HG02981 (cell line): ENCODE measurements around the gene PCDHGB1.
"Not testable (repeated sequence)": the region's sequence is repeated elsewhere in the genome, so short reads cannot be mapped to it uniquely, and the experiment has no call there.

Experiments used
- ATAC-seq: cut with Tn5 transposase; IDR thresholded peaks from one replicate; pipeline ENCODE4 v1.9.1; 2021; ENCODE audit warnings: mild to moderate bottlenecking, moderate library complexity; ENCODE audit not compliant: unreplicated experiment

The PCDHGB1 gene

DNA sequence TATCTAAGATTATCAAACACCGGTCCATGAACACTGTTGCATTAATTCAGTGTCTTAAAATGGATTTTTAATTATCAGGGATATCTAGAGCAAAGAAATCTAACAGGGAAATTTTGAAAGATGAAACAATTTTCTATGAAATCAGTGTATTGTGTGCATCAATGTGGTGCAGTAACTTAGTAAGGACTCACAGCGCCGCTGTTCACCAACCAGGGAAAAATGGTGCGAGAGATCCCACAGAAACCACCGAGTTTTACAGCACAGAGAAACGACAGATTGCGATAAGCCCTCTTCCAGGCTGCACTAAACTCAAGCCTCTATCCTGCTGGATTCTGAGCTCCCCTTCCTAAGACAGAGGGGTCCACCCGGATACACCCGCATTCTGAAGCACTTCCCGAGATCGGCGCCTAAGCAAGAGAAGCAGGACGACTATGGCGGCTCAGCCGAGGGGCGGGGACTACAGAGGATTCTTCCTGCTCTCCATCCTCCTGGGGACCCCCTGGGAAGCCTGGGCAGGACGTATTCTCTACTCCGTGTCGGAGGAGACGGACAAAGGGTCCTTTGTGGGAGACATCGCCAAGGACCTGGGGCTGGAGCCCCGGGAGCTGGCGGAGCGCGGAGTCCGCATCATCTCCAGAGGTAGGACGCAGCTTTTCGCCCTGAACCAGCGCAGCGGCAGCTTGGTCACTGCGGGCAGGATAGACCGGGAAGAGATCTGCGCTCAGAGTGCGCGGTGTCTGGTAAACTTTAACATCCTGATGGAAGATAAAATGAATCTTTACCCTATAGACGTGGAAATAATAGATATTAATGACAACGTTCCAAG, 32.8 kb downstream of the PCDHGB1 start, which contains the start of gene PCDHGA7:
TSS of gene PCDHGA7 (plus strand) at position 274 of the 826 bp plus-strand sequence. CDS start at position 432, 158 bp downstream.
- ATAC-seq: no peak

GRCh38 chr5:141383345-141383744, 33.4 kb downstream of the PCDHGB1 start:
- ATAC-seq: no peak

DNA sequence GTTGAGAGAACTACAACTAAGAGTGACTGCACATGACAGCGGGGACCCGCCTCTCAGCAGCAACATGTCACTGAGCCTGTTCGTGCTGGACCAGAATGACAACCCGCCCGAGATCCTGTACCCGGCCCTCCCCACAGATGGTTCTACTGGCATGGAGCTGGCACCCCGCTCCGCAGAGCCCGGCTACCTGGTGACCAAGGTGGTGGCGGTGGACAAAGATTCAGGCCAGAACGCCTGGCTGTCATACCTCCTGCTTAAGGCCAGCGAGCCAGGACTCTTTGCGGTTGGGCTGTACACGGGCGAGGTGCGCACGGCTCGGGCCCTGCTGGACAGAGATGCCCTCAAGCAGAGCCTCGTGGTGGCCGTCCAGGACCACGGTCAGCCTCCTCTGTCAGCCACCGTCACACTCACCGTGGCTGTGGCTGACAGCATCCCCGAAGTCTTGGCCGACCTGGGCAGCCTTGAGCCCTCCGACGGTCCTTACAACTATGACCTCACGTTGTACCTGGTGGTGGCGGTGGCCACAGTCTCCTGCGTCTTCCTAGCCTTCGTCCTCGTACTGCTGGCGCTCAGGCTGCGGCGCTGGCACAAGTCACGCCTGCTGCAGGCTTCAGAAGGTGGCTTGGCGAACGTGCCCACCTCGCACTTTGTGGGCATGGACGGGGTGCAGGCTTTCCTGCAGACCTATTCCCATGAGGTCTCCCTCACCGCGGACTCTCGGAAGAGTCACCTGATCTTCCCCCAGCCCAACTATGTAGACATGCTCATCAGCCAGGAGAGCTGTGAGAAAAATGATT, 34.8 kb downstream of the PCDHGB1 start:
- ATAC-seq: no peak

- peak; percentile 47 for ATAC-seq
Measured at GRCh38 chr5:141387557-141388311, 37.8 kb downstream of the PCDHGB1 start, which contains the start of gene PCDHGB4. Gene PCDHGB4 (plus strand): TSS chr5:141387698. CDS start chr5:141387885, 187 bp downstream.

DNA sequence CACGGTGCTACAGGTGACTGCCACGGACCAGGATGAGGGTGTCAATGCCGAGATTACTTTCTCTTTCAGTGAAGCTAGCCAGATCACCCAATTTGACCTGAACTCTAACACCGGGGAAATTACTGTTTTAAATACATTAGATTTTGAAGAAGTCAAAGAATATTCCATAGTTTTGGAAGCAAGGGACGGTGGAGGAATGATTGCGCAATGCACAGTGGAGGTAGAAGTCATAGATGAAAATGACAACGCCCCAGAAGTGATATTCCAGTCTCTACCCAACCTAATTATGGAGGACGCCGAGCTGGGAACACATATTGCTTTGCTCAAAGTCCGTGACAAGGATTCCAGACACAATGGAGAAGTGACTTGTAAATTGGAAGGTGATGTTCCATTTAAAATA, 38.8 kb downstream of the PCDHGB1 start:
- no peak for ATAC-seq

- ATAC-seq: no peak
Measured at GRCh38 chr5:141389153-141390042, 39.5 kb downstream of the PCDHGB1 start.

DNA sequence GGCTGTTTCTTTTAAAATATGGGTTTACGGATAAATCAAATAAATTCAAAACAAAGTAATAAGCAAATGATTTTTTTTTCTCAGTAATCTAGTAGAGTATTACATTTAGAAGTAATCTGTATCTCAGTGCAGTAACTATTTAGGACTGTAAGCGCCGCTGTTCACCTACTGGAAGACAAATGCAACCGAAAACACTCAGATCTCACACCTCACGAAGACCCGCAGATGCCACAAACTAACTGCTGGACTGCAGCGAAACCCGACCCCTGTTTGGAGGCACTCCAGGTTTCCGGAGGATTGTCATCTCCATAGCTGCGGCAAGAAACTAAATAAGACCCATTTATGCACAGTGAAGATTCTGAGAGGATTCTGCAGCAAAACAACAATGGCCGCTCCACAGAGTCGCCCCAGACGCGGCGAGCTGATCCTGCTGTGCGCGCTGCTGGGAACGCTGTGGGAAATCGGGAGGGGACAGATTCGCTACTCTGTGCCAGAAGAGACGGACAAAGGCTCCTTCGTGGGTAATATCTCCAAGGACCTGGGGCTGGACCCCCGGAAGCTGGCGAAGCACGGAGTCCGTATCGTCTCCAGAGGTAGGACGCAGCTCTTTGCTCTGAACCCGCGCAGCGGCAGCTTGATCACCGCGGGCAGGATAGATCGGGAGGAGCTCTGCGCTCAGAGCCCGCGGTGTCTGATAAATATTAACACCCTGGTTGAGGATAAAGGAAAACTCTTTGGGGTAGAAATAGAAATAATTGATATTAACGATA, 42.7 kb downstream of the PCDHGB1 start, which contains the start of gene PCDHGA8:
TSS of gene PCDHGA8 (plus strand) at position 205 of the 770 bp plus-strand sequence. CDS start at position 386, 181 bp downstream.
- no peak for ATAC-seq

- no peak for ATAC-seq
Measured at GRCh38 chr5:141393267-141393666, 43.4 kb downstream of the PCDHGB1 start.

- ATAC-seq: not testable (repeated sequence)
Measured at GRCh38 chr5:141394401-141395187, 44.7 kb downstream of the PCDHGB1 start.

- ATAC-seq: peak; percentile 87
Measured at GRCh38 chr5:141397756-141398551, 48.1 kb downstream of the PCDHGB1 start, which contains the start of gene PCDHGB5. Gene PCDHGB5 (plus strand): TSS chr5:141397947. CDS start chr5:141398128, 181 bp downstream.

DNA sequence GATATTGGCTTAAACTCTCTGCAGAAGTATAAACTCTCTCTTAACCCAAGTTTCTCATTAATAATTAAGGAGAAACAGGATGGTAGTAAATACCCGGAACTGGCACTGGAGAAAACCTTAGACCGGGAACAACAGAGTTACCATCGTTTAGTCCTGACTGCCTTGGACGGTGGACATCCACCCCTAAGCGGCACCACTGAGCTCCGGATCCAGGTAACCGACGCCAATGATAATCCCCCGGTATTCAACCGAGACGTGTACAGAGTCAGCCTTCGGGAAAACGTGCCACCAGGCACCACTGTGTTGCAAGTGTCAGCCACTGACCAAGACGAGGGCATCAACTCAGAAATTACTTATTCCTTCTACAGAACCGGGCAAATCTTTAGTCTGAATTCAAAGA, 48.7 kb downstream of the PCDHGB1 start:
- ATAC-seq: no peak

DNA sequence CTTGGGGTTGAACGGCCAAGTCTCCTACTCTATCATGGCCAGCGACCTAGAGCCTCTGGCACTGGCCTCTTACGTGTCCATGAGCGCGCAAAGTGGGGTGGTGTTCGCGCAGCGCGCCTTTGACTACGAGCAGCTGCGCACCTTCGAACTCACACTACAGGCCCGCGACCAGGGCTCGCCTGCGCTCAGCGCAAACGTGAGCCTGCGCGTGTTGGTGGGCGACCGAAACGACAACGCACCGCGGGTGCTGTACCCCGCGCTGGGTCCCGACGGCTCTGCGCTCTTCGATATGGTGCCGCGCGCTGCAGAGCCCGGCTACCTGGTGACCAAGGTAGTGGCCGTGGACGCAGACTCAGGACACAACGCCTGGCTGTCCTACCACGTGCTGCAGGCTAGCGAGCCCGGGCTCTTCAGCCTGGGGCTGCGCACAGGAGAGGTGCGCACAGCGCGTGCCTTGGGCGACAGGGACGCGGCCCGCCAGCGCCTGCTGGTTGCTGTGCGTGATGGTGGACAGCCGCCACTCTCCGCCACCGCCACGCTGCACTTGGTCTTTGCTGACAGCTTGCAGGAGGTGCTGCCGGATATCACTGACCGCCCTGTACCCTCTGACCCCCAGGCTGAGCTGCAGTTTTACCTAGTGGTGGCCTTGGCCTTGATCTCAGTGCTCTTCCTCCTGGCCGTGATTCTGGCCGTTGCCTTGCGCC, 49.8 kb downstream of the PCDHGB1 start:
- ATAC-seq: no peak
